Neural progenitor cell (in vitro differentiated cells): ENCODE data around the gene SLC43A3.

Source experiments
- CTCF ChIP-seq: fragments of 200-600 bp; sonication (generic); IDR thresholded peaks from 2 replicates; pipeline ENCODE4 v1.5.1; 2017; ENCODE audit warnings: antibody characterized with exemption, mild to moderate bottlenecking
- EZH2 ChIP-seq: fragments of 200-600 bp; sonication (generic); IDR thresholded peaks from 2 replicates; pipeline ENCODE4 v1.6.1; 2017; ENCODE audit warnings: antibody characterized with exemption, mild to moderate bottlenecking, moderate library complexity

GRCh38 chr11:57432149-57432561 lies 5.2 kb upstream of the SLC43A3 start:
- TF ChIP-seq CTCF: no peak
- no peak for TF ChIP-seq EZH2
